Non-pigmented ciliary epithelial cell (primary cell): Measurements from ENCODE around the gene TMEM45A.
"Not testable (repeated sequence)": the region's sequence is repeated elsewhere in the genome, so short reads cannot be mapped to it uniquely, and the experiment has no call there.

Source experiments
- DNase-seq: peaks from one replicate; pipeline ENCODE4 v3.0.0-alpha.2; 2010; ENCODE audit warnings: low read depth

Gene TMEM45A

DNA sequence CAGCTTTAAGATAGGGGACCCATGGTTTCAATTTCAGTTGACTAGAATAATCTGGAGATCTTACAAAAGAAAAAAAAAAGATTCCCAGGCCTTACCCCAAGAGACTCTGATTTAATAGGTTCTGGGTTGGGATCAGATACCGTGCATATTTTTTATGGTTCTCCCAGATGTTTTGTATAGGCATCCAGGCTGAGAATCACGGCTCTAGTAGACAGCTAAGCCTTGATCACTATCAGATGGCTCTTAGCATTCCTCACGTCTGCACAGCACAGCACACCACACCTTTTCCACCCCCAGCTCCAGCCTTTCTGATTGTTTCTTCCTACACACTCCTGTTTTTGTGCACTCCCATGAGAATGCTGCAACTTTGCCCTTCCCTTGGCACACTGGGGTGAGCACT, 40.8 kb downstream of the TMEM45A start:
- DNase-seq = no peak

DNA sequence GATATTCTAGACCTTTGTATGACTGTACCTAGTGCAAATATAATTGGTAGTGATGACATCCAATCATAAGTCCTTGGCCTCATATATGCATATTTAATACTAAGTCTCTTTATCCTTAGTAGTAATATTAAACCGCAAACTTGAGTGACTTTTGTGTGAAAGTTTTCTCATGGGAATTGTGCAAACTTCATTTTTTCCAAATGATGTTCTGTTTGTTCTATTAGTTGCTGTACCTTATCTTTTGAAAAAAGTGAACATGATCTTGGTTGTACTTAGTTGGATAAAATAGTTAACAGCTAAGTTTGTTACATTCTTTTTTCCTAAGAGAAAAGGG, 43.2 kb downstream of the TMEM45A start:
- DNase-seq = no peak

DNA sequence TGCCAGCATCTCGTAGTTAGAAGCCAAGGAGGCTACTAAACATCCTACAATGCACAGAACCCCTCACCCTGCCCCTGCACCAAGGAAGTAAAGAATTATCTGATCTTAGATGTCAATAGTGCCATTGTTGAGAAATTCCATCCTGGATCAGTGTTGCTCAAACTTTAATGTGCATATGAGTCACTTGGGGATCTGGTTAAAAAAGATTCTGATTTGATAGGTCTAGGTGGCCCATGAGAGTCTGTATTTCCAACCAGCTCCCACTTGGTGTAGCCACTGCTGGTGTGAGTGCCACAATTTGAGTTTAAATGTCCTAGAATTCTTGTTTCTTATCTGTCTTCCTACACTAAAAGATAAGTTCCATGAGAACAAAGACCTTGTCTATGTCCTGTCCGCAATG, 43.7 kb downstream of the TMEM45A start:
- DNase-seq = no peak

DNA sequence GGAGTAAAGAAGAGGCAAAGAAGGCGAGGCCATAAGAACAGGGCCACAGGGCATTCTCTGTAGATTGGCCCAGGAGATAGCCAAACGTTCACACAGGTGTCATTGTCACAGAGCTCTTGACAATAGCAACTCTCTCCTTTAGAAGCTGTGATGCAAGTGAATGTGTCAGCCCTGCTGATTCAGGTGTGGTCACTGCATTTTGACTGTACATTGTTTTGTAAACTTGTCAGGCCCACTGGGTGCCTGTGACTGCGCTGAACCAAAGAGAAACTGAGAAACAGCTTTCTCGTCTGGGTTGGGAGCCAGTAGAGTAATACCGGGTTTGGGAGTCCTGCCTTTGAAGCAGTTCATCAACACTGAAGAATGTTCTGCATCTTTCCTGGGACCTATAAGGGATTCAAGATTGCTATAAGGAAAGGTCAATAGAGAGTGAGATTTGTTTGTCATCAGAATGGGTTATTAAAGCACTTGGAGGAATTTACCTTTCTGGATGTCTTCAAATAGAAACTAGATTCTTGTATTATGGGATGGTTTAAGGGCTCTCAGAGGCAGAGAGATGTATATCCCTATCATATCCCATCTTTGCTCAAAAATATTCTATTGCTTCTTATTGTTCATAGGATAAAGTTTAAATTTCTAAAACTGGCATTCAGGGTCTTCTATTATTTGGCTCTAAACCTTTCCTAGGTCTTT, 45.4 kb downstream of the TMEM45A start:
- no peak for DNase-seq

DNA sequence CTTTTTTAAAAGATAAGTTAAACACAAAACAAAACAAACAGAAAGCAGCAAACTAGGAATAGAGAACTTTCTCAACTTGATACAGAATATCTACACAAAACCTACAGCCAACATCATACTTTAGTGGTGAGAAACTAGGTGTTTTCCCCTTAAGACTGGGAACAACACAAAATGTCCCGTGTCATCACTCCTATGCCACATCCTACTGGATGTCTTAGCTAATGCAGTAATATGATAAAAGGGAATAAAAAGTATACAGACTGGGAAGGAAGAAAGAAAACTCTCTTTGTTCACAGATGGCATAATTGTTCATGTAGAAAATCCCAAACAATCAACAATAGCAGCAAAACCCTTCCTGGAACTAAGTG, 45.9 kb downstream of the TMEM45A start:
- no peak for DNase-seq

DNA sequence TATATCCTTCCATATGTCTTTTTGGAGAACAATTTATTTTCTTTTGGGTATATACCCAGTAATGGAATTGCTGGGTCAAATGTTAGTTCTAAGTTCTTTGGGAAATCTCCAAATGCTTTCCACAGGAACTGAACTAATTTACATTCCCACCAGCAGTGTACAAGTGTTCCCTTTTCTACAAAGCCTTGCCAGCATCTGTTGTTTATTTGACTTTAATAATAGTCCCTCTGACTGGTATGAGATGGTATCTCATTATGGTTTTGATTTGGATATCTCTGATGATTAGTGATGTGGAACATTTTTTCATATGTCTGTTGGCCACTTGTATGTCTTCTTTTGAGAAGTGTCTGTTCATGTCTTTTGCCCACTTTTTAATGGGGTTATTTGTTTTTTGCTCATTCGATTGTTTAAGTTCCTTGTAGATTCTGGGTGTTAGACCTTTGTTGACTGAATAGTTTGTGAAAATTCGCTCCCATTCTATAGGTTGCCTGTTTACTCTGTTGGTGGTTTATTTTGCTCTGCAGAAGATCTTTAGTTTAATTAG, 48.4 kb downstream of the TMEM45A start:
- DNase-seq = no peak

DNA sequence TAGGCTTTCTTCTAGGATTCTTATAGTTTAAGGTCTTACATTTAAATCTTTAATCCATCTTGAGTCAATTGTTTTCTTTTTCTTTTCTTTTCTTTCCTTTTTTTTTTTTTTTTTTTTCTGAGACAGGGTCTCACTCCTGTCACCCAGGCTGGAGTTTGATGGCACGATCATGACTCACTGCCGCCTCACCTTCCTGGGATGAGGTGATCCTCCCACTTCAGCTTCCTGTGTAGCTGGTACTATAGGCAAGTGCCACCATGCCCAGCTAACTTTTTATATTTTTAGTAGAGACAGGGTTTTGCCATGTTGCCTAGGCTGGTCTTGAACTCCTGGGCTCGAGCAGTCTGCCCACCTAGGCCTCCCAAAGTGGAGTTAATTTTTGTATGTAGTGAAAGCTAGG, 49.0 kb downstream of the TMEM45A start:
- not testable (repeated sequence) for DNase-seq

DNA sequence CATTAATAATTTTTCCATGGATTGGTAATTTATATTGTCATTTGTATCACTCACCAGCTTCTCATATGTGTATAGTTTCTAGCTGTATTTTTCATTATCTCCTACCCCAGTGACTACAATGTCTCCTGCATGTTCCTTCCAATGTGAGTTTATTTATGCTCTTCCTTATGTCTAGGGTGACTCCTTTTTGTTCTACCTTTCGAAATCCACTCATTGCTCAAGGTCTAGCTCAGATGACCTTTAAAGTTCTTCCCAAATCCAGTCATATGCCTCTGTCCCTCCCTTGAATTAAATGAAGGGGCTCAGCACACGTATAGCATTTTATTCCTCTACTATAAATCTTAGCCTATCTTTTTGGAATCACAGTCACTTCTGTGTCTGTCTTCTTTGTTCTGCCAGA, 53.0 kb downstream of the TMEM45A start:
- DNase-seq = no peak

DNA sequence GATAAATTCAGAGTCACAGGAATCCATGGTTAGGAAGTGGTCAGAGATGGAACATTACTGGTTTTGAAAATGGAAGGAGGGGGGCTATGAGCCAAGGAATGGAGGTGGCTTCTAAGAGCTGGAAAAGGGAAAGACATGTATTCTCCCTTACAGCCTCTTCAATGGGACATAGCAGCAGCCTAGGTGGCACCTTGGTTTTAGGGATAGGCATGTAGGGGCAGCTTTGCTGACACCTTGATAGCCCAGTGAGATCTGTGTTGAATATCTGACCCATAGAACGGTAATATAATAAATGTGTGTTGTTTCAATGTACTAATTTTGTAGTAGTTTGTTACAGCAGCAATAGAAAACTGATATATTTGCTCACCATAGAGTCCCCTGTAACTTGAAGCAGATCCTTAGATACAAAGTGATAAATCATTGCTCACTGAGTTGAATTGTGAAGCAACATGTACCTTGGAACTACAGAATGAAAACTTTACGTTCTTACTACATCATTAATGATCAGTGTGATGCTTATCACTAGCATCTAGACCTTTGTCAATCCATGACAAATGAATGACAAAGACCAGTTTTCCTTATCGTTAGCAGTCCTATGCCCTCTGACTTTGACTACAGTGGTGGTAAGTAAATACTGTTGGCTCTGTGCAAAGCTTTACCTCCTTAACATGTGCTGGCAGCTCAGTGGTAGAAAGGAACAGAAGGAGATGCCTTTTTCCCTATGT, 53.8 kb downstream of the TMEM45A start:
- no peak for DNase-seq

DNA sequence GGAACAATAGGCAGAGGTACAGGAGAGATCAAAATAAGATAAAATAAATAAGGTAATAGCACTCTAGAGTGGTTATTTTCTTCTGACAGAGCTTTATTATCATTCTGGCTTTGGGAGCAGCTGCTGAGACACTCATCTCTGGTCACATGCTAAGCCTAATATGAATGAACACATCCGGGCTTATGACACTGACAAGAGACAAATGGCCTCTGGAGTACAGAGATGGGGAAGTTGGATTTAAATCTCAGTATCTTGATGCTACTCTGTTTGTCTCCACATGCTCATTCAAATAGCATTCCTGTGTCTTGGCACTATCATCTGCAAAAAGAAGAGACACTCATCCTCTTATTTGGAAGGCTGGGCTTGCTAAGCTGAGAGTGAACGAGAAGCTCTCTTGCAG, 55.6 kb downstream of the TMEM45A start:
- no peak for DNase-seq

DNA sequence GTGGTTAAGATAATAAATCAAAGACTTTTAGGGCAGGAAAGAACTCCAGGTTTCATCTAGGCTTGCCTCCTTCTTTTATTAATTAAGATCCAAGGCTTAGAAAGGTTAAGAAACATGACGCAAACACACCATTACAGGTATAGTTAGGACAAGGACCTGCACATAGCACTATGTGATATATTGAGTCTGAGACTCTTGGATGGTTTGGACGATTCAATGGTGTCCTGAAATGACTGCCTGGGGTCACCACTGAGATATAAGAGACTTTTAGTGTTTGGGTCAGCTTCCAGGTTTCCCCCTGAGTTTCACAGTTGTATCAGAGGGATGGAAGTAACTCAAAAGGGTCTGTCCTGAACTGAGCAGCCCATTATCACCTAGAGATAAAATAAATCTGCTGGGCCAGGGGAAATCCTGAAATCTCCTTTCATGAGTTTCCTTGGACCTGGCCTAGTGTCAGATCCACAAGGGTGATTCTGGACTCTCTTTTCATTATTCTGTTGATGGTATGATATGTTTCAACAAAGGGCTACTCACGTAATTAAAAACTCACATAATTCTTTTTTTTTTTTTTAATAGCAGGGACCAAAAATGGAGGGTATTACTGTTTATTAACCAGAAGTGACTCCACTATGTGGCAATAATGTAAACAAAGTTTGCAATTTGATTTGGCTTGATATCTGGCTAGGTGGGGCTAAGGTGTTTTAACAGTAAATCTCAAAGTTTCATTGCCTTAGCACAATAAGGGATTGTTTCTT, 61.4 kb downstream of the TMEM45A start:
- DNase-seq = no peak

DNA sequence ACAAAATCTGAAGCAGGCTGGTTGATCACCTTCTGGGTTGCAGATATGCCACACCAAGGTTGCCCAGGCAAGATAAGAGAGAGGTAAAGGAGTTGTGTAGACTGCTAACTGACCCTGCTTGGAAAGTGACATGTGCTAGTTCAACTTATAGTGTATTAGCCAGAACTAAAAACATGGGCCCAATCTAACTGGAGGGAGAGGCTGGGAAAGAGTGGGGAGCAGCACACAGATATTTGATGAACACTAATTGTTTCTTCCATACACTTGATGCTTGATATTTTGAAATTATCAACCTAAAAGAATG, 61.9 kb downstream of the TMEM45A start:
- no peak for DNase-seq

DNA sequence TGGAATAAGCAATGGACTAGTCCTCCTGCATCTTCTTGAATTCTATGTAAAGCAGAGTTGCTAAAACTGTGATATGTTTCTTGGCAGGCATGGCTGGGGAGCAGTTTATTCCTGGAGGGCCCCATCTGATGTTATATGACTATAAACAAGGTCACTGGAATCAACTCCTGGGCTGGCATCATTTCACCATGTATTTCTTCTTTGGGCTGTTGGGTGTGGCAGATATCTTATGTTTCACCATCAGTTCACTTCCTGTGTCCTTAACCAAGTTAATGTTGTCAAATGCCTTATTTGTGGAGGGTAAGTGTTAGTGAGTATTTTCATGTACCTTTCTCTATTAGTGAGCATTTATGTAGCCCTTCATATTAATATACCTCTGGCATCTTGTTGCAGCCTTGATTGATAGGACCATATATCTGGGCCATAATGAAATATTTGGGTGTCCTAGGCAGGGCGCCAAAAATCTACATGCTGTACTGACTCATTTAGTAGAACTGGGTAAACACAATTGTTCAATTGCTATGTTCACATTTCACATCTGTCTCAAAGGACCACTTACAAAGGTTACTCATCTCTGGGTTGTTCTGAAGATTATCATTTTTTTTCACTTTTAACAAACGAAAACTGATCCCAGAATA, 64.4 kb downstream of the TMEM45A start:
- DNase-seq = no peak

DNA sequence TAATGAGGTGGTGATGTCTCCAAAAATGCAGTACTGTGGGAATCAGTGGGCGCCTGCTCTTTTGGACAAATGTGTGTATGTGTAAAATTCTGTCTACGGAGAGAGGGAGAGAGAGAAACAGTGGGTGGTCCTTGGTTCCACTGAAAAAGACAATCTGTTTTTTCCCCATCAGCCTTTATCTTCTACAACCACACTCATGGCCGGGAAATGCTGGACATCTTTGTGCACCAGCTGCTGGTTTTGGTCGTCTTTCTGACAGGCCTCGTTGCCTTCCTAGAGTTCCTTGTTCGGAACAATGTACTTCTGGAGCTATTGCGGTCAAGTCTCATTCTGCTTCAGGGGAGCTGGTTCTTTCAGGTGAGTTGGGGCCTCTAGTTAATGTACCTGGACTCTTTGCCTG, 65.8 kb downstream of the TMEM45A start:
- no peak for DNase-seq

DNA sequence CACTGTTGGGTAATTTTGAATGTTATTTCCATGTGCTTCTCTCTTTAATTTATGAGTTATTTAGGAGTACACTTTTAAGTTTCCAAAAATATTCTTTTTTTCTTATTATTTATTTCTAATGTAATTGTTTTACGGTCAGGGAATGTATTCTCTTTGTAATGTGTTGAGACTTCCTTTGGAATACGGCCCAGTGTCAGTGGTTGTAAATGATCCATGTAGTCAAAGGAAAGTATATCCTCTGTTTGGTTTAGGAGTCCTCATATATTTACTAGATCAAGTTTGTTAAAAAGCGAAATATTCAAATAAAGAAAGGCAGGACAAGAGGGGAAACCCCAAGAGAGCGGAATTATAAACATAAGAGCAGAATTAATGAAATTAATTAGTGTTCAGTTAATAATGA, 68.0 kb downstream of the TMEM45A start:
- no peak for DNase-seq

DNA sequence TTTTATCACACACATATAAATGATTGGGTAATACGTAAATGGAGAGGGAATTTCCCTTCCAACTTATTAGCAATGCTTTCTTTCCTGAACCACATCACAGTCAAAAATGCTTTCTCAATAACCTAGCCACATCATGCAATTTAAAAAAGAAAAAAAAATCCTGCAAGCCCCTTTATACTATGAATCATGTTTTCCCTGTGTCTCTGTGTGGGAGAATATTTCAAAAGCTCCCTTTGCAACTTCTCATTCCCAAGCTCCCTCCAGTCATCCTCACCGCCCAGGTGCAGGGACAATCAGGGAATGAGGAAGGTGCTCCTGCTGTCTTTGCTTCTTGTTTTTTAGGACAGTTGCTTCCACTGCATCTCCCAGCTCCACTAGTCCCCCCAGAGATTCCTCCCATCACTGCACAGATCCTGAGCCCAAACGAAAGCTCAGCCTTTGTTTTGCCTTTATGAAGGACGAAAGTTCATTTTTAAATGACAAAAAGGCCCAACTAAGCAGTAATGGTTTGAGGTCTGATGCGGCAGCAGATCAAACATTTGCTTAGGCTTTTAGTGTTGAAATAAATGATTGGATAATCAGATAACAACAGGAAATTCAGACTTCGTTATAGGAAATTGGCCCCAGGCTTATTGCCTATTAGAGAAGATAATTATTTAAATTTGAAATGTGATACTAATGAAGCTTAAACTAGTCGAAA, 69.2 kb downstream of the TMEM45A start:
- DNase-seq = peak; percentile 60

DNA sequence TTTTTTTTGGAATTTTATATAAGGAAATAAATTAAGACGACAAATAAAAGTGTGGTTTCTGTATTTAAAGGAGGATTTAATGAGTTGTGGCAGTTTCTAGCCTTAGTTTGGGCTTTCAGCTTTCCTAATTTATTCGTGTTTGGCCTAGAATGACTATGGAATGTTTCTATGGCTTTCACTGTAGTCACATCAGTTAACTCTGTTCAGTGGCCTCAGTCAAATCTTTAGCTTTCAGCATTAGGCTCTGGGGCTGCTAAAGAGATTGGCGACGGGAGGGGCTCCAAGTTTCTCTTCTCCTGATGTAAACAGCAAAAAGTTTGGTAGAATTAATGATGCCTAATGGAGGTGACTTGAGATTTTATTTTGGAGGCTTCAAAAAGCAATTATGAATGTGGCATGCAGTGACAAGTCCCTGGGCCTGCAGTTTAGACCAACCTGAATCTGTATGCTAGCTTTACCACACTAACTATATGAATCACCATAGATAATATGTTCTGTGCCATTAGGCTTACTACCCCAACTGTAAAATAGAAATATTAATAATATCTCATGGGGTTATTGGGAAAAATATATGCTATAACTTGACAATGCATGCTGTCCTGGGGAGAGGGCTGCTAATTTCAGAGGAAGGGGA, 69.9 kb downstream of the TMEM45A start:
- DNase-seq = no peak

DNA sequence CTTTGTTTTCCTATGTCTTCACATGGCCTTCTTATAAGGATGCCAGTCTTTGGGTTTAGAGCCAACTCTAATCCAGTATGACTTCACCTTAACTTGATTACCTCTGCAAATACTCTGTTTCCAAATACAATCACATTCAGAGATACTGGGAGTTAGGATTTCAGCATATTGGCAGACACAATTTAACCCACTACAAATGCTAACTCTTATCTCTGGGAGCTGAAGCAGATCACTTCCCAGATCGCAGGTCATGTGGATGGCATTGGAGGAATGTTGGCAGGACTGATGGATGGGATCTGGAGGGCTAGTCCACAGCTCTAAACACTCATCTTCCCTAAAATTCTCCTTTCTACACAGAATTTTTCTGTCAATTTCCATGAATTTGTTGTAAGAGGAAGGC, 70.8 kb downstream of the TMEM45A start:
- DNase-seq = no peak

DNA sequence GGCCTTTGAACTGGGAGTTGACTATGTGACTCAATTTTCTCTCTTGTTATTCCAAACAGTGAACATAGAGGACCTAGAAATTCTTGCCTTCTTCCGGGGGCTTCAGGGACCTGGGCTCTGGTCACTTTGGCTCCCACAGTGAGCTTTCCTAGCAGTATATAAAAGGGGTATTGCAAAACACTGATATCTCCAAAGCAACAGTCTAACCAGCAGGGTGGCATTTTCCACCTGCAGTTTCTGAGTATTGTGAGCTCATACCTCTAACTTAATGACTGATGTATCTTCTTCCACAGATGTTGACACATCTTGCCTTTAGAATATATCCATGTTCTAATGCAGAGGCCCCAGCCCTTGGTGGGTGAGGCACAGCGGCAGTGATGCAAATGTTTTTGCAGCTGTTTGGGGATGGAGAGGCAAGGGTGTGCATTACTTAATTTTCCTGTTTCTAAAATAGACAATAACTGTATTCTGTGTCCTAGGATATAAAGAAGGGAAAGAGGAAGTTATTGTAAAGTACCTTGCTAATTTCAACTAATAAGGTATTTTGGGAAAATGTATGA, 71.3 kb downstream of the TMEM45A start:
- DNase-seq = no peak

DNA sequence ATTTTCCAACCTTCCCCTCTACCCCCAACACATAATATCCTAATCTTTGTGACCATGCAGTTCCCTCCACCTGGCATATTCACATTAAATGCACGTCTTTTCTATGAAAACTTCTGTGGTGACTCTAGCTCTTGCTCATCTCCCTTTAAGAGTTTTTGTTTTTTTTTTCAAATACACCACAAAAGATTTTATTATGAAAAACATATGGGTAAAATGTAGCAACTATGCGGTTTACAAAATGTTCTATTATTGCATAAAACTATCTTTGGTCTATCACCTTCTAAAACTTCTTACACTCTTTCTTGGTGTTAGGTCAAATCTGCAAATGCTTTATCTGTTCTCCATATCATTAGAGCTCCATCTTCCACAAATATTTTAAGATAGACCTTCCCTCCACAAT, 78.4 kb downstream of the TMEM45A start:
- DNase-seq = no peak

DNA sequence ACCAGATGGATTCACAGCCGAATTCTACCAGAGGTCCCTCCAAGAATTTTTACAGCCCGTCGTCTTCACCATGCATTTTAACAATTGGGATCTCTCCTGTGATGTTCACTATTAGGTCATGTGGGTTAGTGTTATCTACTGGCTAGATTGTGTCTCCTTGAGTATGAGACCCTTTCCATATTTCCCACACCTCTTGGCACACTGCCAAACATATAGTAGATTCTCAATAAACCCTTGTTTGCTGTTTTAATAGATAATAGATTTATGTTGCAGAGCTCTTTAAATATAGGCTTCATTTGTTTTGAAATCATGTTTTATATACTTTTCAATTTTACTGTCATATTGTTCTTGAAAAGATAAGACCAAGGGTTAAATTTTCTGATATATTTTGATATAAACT, 82.1 kb downstream of the TMEM45A start:
- DNase-seq = no peak
